ENCODE data around the gene LATS2.
"Not testable (repeated sequence)": the region's sequence is repeated elsewhere in the genome, so short reads cannot be mapped to it uniquely, and the experiment has no call there.

Gene LATS2

DNA sequence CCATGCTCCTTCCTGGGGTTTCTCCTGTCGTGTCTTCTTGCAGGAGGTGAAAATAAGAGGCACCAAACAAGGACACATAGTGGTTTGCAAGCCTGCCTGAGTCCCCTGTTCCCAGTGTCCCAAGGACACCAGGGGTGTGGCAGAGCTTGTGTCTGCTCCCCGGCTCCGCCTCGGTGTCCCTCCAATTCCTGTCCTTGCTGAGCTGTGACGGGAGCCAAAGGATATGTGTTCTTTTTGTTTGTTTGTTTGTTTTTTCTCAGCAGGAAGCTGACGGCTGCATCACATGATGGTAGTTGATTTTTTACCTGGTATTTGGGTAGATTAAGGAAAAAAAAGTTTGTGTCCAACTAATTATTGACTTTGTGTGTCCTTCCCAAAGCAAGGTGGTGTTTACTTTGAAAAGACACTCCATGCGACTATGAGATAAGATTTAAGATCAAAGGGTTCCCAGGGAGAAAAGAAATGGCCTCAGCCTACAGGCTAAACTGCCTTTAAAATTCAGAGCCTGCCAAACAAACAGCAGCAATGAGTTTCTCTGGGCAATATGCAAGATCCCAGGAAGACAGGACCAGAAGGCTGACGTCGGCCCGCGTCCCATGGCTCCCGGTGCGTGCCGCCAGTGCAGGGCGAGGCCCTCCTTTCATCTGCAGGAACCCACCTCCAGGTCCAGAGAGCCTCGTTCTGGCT is 108.0 kb downstream of the LATS2 start:
- no peak for DNase-seq

- DNase-seq: no peak
Measured at GRCh38 chr13:20952838-20953237, 108.5 kb downstream of the LATS2 start.

DNA sequence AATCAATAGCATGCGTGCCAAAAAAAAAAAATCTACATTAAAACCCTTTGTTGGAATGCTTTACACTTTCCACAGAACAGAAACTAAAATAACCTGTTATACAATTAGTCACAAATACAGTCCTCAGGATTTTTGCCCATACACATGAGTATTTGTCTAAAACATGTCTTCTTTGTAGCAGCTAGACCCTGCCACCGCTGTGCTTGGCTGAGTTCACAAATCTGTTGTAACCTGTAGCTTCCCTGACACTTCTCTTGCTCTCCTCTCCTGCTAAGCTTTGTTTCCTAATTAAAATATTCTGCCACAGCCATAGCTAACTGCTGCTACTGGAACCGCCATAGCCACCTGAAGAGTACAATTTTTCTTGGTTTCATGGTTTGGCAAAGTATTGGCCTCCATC is 113.4 kb downstream of the LATS2 start:
- not testable (repeated sequence) for DNase-seq

DNA sequence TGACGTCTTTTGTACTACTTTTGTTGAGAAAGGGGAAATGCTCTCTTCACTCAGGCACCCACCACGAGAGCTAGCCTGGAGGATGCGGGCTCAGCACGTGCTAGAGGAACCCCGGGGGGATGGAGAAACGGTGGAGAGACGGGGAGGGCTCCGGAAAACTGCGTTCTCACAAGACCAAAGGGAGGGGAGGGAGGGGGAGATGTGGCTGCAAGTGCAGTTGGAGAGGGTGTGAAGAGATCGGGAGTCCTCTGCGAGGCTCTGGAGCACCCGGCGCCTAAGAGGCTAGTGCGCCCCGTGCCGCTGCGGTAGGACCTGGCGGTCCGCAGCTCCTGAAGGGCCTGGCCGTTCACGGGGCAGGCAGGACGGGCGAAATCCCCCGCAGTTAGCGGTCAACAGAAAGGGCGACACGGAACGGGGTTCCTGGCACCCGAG is 115.4 kb downstream of the LATS2 start:
- DNase-seq: no peak

GRCh38 chr13:20942938-20943559 is 118.3 kb downstream of the LATS2 start:
- no peak for DNase-seq

DNA sequence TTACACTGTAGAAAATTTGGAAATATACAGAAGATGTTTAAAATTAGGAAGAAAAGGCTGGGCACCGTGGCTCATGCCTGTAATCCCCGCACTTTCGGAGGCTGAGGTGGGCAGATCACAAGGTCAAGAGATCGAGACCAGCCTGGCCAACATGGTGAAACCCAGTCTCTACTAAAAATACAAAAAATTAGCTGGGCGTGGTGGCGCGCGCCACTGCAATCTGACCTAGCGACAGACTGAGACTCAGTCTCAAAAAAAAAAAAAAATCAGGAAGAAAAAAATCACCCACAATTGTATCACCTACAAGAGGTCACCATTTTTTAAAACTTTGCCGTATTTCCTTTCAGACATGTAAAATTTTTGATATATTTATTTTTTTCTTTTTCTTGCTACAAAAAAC is 120.9 kb downstream of the LATS2 start:
- not testable (repeated sequence) for DNase-seq

DNA sequence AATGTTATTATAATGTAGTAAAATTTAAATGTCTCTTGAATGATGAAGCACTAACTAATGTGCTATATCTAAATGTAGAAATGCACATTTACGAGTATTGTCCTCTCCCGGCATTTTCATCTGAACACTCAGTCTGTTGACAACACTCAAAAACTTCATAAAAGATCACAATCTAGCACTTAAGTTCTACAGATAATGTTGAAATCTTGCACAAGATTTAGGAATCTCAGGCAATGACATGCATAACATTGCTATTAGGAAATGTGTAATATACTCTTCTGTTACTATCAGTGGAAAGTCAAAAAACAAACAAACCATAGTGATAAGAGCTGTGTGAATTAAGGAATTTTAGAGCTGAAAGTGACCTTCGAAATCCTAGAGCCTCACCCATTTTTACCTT is 121.3 kb downstream of the LATS2 start:
- no peak for DNase-seq

- no peak for DNase-seq
Measured at GRCh38 chr13:20939662-20940061, 121.7 kb downstream of the LATS2 start.

- DNase-seq: no peak
Measured at GRCh38 chr13:20938302-20938701, 123.1 kb downstream of the LATS2 start.

- DNase-seq: no peak
Measured at GRCh38 chr13:20927596-20928257, 133.7 kb downstream of the LATS2 start.

DNA sequence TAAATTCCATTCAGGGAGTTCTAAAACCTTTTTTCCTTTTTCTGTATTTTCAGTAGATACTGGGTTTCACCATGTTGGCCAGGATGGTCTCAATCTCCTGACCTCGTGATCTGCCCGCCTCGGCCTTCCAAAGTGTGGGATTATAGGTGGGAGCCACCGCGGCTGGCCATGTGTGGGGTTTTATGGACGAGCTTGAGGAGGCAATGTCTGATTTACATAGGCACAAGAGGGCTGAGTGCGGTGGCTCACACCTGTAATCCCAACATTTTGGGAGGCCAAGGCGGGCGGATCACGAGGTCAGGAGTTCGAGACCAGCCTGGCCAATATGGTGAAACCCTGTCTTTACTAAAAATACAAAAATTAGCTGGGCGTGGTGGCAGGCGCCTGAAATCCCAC is 136.0 kb downstream of the LATS2 start:
- not testable (repeated sequence) for DNase-seq

GRCh38 chr13:20924758-20925394 is 136.5 kb downstream of the LATS2 start:
- peak; percentile 46 for DNase-seq

DNA sequence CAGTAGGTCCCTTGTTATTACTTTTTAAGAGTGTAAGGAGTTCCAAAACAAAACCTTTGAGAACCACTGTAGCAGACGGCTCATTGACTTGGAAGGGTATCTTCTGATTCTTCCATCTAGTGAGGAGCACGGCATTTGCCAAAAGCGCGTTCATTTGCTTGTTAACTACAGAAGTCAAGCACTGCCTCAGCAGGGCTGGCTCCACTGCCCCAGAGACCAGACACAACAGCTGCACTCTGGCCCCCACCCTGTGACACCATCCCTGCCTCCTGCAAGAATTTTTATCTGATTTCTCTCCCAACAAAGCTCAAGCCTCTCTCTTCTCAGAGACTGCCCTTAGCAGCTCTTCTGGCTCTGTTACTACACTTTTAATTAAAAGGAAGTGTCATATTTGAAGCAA is 138.1 kb downstream of the LATS2 start:
- no peak for DNase-seq
